Fibroblast of upper back skin (primary cell): ENCODE results near the gene ZIC2.

Source experiments
- DNase-seq: peaks from one replicate; pipeline ENCODE4 v3.0.0-alpha.2; 2013

The ZIC2 gene

GRCh38 chr13:99960663-99961311, 20.8 kb upstream of the ZIC2 start:
- no peak for DNase-seq

- no peak for DNase-seq
Observed at GRCh38 chr13:99961636-99962035, 19.9 kb upstream of the ZIC2 start.

- no peak for DNase-seq
Observed at GRCh38 chr13:99962242-99962641, 19.3 kb upstream of the ZIC2 start.

- DNase-seq = no peak
Observed at GRCh38 chr13:99963816-99964339, 17.7 kb upstream of the ZIC2 start.

- no peak for DNase-seq
Observed at GRCh38 chr13:99965329-99966000, 16.1 kb upstream of the ZIC2 start.

GRCh38 chr13:99966064-99966805, 15.3 kb upstream of the ZIC2 start:
- DNase-seq = no peak

- DNase-seq = no peak
Observed at GRCh38 chr13:99967498-99967868, 14.1 kb upstream of the ZIC2 start.

- no peak for DNase-seq
Observed at GRCh38 chr13:99967869-99968520, 13.6 kb upstream of the ZIC2 start.

- no peak for DNase-seq
Observed at GRCh38 chr13:99968521-99969452, 12.8 kb upstream of the ZIC2 start.

- no peak for DNase-seq
Observed at GRCh38 chr13:99969453-99969918, 12.1 kb upstream of the ZIC2 start.

- DNase-seq = no peak
Observed at GRCh38 chr13:99969919-99970650, 11.5 kb upstream of the ZIC2 start.

GRCh38 chr13:99970651-99971575, 10.7 kb upstream of the ZIC2 start:
- DNase-seq = no peak

GRCh38 chr13:99971576-99972189, 9.9 kb upstream of the ZIC2 start, which contains the start of gene ZIC5:
ZIC5 (minus strand) TSS chr13:99971767; CDS start chr13:99971603, 164 bp downstream.
- no peak for DNase-seq

- DNase-seq = no peak
Observed at GRCh38 chr13:99972190-99972731, 9.3 kb upstream of the ZIC2 start.

GRCh38 chr13:99973163-99973807, 8.3 kb upstream of the ZIC2 start:
- no peak for DNase-seq

- no peak for DNase-seq
Observed at GRCh38 chr13:99973808-99974185, 7.8 kb upstream of the ZIC2 start.

GRCh38 chr13:99974296-99974938, 7.2 kb upstream of the ZIC2 start:
- DNase-seq = no peak

GRCh38 chr13:99974939-99975561, 6.5 kb upstream of the ZIC2 start:
- DNase-seq = no peak
